Lung (tissue), 12 donors: ENCODE results near the gene COX10. TPM values are rescaled to one million over a fixed set of nuclear protein-coding genes. Genes with fewer than 3 reads are reported as not detected.

Source experiments
- ATAC-seq: fragments of 200-7000 bp; cut with Tn5 transposase; one replicate; pipeline ENCODE4 v1.9.1; 2020; ENCODE audit warnings: moderate number of reproducible peaks; ENCODE audit not compliant: insufficient read depth, low FRiP score
- DNase-seq, 3 donors: peaks; one replicate each; pipeline ENCODE4 v3.0.0-alpha.2; 2013 to 2017
- H3K27ac ChIP-seq, 2 donors: one replicate each; pipeline ENCODE4 v1.5.1; 2013; ENCODE audit warnings: mild to moderate bottlenecking in 2 of 2, moderate library complexity in 2 of 2, control low read depth in 1 of 2, inconsistent platforms in 1 of 2, low read depth in 1 of 2, low read length in 1 of 2
- H3K27me3 ChIP-seq, 3 donors: one replicate each; pipeline ENCODE4 v1.5.1; 2013; ENCODE audit warnings: low read length in 2 of 3; ENCODE audit not compliant: control insufficient read depth in 3 of 3, insufficient read depth in 3 of 3
- H3K36me3 ChIP-seq, 4 donors: one replicate each; pipeline ENCODE4 v1.5.1; 2013; ENCODE audit warnings: low read length in 4 of 4, mild to moderate bottlenecking in 1 of 4, moderate library complexity in 1 of 4; ENCODE audit not compliant: control insufficient read depth in 4 of 4, insufficient read depth in 4 of 4
- H3K4me1 ChIP-seq, 5 donors: one replicate each; pipeline ENCODE4 v1.5.1; 2013; ENCODE audit warnings: low read length in 5 of 5, mild to moderate bottlenecking in 2 of 5, moderate library complexity in 1 of 5; ENCODE audit not compliant: control insufficient read depth in 5 of 5, insufficient read depth in 5 of 5
- H3K4me3 ChIP-seq: one replicate; pipeline ENCODE4 v1.5.1; 2013; ENCODE audit warnings: mild to moderate bottlenecking, control low read depth, moderate library complexity
- H3K9ac ChIP-seq, 2 donors: one replicate each; pipeline ENCODE4 v1.5.1; 2013; ENCODE audit warnings: low read length in 2 of 2, control low read depth in 1 of 2; ENCODE audit not compliant: insufficient read depth in 1 of 2
- H3K9me3 ChIP-seq, 4 donors: one replicate each; pipeline ENCODE4 v1.5.1; 2013; ENCODE audit warnings: low read length in 3 of 4, mild to moderate bottlenecking in 1 of 4, moderate library complexity in 1 of 4; ENCODE audit not compliant: control insufficient read depth in 4 of 4, insufficient read depth in 3 of 4
- WGBS, 2 donors: extraction: QIAGEN DNeasy Blood & Tissue Kit; methylation state at CpG; one replicate each; pipeline ENCODE4 v1.1.7; 2013; 5-methylcytosine and 5-hydroxymethylcytosine counted together
- polyA plus RNA-seq, 2 donors: library from polyadenylated mRNA; stranded (reverse); fragments of 200-250 nt; gene quantifications; one replicate each; pipeline ENCODE4 v1.2.1, GENCODE V29; 2013
- total RNA-seq, 2 donors: library from RNA; depleted of rRNA in 1 of 2; stranded (reverse); fragments of >200 nt in 1 of 2; gene quantifications; one replicate each; pipeline ENCODE4 v1.2.1, GENCODE V29; 2014 to 2021
- TF ChIP-seq, protein P1 (sequence below): IDR thresholded peaks from 2 replicates; pipeline ENCODE4 v1.5.1; 2012; ENCODE audit warnings: mild to moderate bottlenecking; ENCODE audit errors: control extremely low read depth, extremely low read depth
- donor health status: control.
- donor health status: control.
- donor health status: Bipolar disorder and iron deficiency.
- donor health status: healthy.
- donor health status: DM: yes; HTN: yes; CAD: no.

Gene COX10
- total and polyA plus RNA-seq, 4 donors = 6.4 to 17.9 (median 12.4) TPM

DNA sequence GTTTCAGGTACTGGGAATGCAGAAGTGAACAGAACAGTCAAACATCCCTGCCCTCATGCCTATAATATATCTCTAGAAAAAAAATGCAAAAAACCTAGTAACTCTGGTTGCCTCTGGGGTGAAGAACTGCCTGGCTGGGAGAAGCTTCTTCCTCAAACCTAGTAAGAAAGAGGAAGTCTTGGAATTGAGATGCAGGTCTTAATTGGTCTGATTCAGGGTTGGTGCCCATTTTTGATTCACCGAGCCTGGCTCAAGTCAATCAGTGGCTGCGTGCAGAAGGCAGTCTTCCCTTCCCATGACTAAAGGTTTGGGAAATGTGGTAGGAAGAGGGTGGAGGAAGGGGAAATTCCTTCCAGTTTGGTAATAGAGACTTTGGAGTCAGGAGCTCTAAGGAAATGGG is 145.0 kb downstream of the COX10 start:
- Histone ChIP-seq H3K9ac (no peak overlapping the region), H3K4me1 (no peaks in the 10 kb centered on the region), H3K27me3 (no peaks in the 10 kb centered on the region), H3K4me3 (no peak overlapping the region), H3K9me3 (no peaks in the 10 kb centered on the region), H3K27ac (no peak overlapping the region), H3K36me3 (peaks cover 0 to 3% (median 1%) of the 10 kb centered on the region in 4 donors)
- DNase-seq (no peak), ATAC-seq (no peak)
- 80 to 92% methylated on average over 2 of the region's 2 CpGs for WGBS, 2 donors
- TF ChIP-seq, protein P1, sequence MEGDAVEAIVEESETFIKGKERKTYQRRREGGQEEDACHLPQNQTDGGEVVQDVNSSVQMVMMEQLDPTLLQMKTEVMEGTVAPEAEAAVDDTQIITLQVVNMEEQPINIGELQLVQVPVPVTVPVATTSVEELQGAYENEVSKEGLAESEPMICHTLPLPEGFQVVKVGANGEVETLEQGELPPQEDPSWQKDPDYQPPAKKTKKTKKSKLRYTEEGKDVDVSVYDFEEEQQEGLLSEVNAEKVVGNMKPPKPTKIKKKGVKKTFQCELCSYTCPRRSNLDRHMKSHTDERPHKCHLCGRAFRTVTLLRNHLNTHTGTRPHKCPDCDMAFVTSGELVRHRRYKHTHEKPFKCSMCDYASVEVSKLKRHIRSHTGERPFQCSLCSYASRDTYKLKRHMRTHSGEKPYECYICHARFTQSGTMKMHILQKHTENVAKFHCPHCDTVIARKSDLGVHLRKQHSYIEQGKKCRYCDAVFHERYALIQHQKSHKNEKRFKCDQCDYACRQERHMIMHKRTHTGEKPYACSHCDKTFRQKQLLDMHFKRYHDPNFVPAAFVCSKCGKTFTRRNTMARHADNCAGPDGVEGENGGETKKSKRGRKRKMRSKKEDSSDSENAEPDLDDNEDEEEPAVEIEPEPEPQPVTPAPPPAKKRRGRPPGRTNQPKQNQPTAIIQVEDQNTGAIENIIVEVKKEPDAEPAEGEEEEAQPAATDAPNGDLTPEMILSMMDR = no peak

DNA sequence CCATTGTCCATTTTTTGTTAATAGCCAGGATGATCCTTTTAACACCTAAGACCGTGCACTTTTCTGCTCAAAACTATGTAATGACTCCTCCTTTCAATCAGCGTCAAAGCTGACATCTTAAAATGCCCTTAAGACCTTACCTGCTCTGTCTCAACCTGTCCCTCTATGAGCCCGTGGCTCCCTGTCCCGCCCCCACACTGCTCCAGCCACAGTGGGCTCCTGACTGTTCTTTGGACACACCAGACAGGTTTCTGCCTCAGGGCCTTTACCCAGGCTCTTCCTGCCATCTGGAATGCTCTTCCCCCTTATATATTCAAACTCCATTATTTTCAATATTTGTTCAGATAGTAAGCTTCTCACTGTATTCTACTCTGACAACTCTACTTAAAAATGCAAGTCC is 153.3 kb downstream of the COX10 start:
- ATAC-seq (no peak), DNase-seq (no peak)
- Histone ChIP-seq H3K27me3 (no peaks in the 10 kb centered on the region), H3K9ac (no peak overlapping the region), H3K36me3 (no peaks in the 10 kb centered on the region), H3K27ac (no peak overlapping the region), H3K9me3 (no peaks in the 10 kb centered on the region), H3K4me1 (no peaks in the 10 kb centered on the region), H3K4me3 (no peak overlapping the region)
- WGBS, 2 donors = 87 to 94% methylated on average over 4 of the region's 4 CpGs
- TF ChIP-seq, protein P1 = no peak

DNA sequence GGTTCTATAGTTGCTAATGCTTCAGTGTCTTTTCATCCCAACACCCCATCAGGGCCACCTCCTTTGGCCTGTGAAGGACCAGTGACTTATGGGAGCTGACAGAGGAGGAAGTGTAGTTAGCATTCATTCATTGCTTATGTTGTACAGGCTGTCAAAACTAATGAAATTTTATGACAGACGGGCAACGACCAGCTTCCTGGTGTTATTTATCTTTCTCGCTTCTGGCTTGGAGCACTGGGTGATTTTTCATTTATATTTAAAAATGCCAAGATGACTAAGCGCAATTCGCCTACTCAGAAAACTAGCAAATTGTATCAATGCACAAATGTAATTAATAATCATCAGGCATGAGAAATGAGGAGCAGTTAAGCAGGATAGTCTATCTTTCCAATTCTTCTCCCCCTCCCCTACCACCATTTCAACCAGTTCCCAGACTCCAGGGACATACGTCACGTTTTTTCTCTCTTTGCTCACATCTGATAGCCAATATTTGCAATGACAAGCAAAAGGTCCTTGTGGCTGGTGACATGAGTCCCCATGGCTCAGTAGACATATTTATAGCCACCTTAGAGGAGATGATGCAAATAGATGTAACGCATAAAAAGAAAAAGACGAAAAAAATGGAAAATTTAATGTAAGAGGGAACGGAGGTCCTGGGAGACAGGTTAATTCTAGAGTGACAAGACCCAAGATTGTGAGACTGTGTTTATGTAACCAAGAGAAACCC is 156.1 kb downstream of the COX10 start:
- peaks cover 0 to 10% (median 0%) of the 10 kb centered on the region in 5 donors for H3K4me1 ChIP-seq
- TF ChIP-seq, protein P1 = no peak
- no peak overlapping the region for H3K27ac ChIP-seq
- no peak overlapping the region for H3K9ac ChIP-seq
- H3K4me3 ChIP-seq = no peak overlapping the region
- H3K36me3 ChIP-seq = no peaks in the 10 kb centered on the region
- H3K9me3 ChIP-seq = no peaks in the 10 kb centered on the region
- 36 to 50% methylated on average over 10 of the region's 10 CpGs for WGBS, 2 donors
- DNase-seq (no peak), ATAC-seq (no peak)
- no peaks in the 10 kb centered on the region for H3K27me3 ChIP-seq

DNA sequence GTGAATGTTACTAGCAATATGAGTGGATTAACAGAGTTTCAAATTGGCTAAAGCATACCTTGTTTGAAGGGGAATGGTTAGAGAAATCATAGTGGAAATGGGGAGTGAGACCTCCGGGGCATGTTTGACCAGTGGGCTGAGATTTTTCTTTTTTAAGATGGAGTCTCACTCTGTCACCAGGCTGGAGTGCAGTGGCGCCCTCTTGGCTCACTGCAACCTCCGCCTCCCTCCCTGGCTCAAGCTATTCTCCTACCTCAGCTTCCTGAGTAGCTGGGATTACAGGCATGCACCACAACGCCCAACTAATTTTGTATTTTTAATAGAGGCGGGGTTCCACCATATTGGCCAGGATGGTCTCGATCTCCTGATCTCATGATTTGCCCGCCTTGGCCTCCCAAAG is 157.7 kb downstream of the COX10 start:
- ATAC-seq = no peak

More for the DNA sequence above, 157.7 kb downstream of the COX10 start:
- peaks cover 0 to 10% (median 0%) of the 10 kb centered on the region in 5 donors for H3K4me1 ChIP-seq
- DNase-seq = no peak
- no peak overlapping the region for H3K4me3 ChIP-seq
- no peaks in the 10 kb centered on the region for H3K27me3 ChIP-seq
- no peak overlapping the region for H3K27ac ChIP-seq
- no peaks in the 10 kb centered on the region for H3K36me3 ChIP-seq
- no peak overlapping the region for H3K9ac ChIP-seq
- 94 to 96% methylated on average over 7 of the region's 7 CpGs for WGBS, 2 donors
- no peaks in the 10 kb centered on the region for H3K9me3 ChIP-seq
- TF ChIP-seq, protein P1 = no peak
